H1 (cell line): ENCODE results near the gene PCDHA11.

Source experiments
- EZH2 ChIP-seq: fragments of 200-600 bp; sonication (generic); IDR thresholded peaks from 2 replicates; pipeline ENCODE4 v1.7.1; 2012; ENCODE audit warnings: low read depth, mild to moderate bottlenecking, moderate library complexity, low read length, inconsistent platforms; ENCODE audit not compliant: severe bottlenecking
- PHF8 ChIP-seq: fragments of 200-600 bp; sonication (generic); conservative IDR thresholded peaks from 2 replicates; pipeline ENCODE4 v1.7.1; 2012; ENCODE audit warnings: low read depth, mild to moderate bottlenecking, inconsistent platforms, low read length, moderate library complexity
- POLR2A ChIP-seq, 2 experiments: IDR thresholded peaks; 1 replicate in 1 of 2; 2 replicates in 1 of 2; pipeline ENCODE4 v1.6.1; 2011; ENCODE audit warnings: low read depth in 2 of 2, low read length in 2 of 2, mild to moderate bottlenecking in 2 of 2; ENCODE audit errors: control extremely low read depth in 1 of 2
- TAF1 ChIP-seq: IDR thresholded peaks from 2 replicates; pipeline ENCODE4 v1.6.1; 2011; ENCODE audit warnings: mild to moderate bottlenecking, low read depth, low read length

GRCh38 chr5:140869555-140869886 lies 764 bp downstream of the PCDHA11 start:
- no peak for TF ChIP-seq POLR2A (IDR thresholded peaks at IDR 0.05; ENCODE audit: control extremely low read depth in 1 of 2, low read depth in 2 of 2, low read length in 2 of 2)
- no peak for TF ChIP-seq EZH2
- no peak for TF ChIP-seq TAF1
- no peak for TF ChIP-seq PHF8
